GM06990 (cell line): Measurements from ENCODE around the gene EYA2.
"Not testable (repeated sequence)": the region's sequence is repeated elsewhere in the genome, so short reads cannot be mapped to it uniquely, and the experiment has no call there.

Source experiments
- DNase-seq: peaks from one replicate; pipeline ENCODE4 v3.0.0-alpha.2; 2011; ENCODE audit not compliant: insufficient read length; ENCODE audit errors: extremely low read depth
- H3K27me3 ChIP-seq: replicated peaks from 2 replicates; pipeline ENCODE4 v1.6.0; 2011; ENCODE audit warnings: low read length; ENCODE audit not compliant: control insufficient read depth, insufficient read depth
- H3K36me3 ChIP-seq: 2 replicates; pipeline ENCODE4 v1.5.1; 2011; ENCODE audit warnings: low read length; ENCODE audit not compliant: control insufficient read depth, insufficient read depth
- H3K4me3 ChIP-seq: replicated peaks from 2 replicates; pipeline ENCODE4 v1.5.1; 2011; ENCODE audit warnings: low read depth, mild to moderate bottlenecking, control low read depth, low read length
- CTCF ChIP-seq: IDR thresholded peaks from 2 replicates; pipeline ENCODE4 v1.5.1; 2011; ENCODE audit warnings: low read length, control low read depth, mild to moderate bottlenecking, inconsistent platforms; ENCODE audit not compliant: insufficient read depth, poor library complexity, severe bottlenecking

Gene EYA2

GRCh38 chr20:46870041-46870440 lies 24.6 kb upstream of the EYA2 start:
- H3K4me3 ChIP-seq = no peak overlapping the region
- no peaks in the 10 kb centered on the region for H3K36me3 ChIP-seq
- no peak for DNase-seq
- no peaks in the 10 kb centered on the region for H3K27me3 ChIP-seq
- no peak for TF ChIP-seq CTCF

- Histone ChIP-seq H3K4me3 (no peak overlapping the region; the same call in 1 of the 2 replicates), H3K36me3 (no peaks in the 10 kb centered on the region), H3K27me3 (no peaks in the 10 kb centered on the region)
- DNase-seq = no peak
- TF ChIP-seq CTCF = no peak
These were observed 22.1 kb upstream of the EYA2 start for GRCh38 chr20:46872328-46873211.

GRCh38 chr20:46875059-46875458 lies 19.6 kb upstream of the EYA2 start:
- no peak for TF ChIP-seq CTCF
- DNase-seq = no peak
- Histone ChIP-seq H3K36me3 (no peaks in the 10 kb centered on the region), H3K27me3 (no peaks in the 10 kb centered on the region), H3K4me3 (no peak overlapping the region)

GRCh38 chr20:46879386-46879785 lies 15.3 kb upstream of the EYA2 start:
- no peak overlapping the region for H3K4me3 ChIP-seq
- no peak for DNase-seq
- no peak for TF ChIP-seq CTCF
- H3K27me3 ChIP-seq = no peaks in the 10 kb centered on the region
- no peaks in the 10 kb centered on the region for H3K36me3 ChIP-seq

- not testable (repeated sequence) for H3K36me3 ChIP-seq, H3K4me3 ChIP-seq, H3K27me3 ChIP-seq, DNase-seq
These were observed 14.7 kb upstream of the EYA2 start for GRCh38 chr20:46879963-46880362.

- no peak overlapping the region for H3K4me3 ChIP-seq
- DNase-seq = no peak
- no peaks in the 10 kb centered on the region; the same call in 1 of the 2 replicates for H3K27me3 ChIP-seq
- no peaks in the 10 kb centered on the region for H3K36me3 ChIP-seq
- TF ChIP-seq CTCF = no peak
These were observed 10.8 kb upstream of the EYA2 start for GRCh38 chr20:46883892-46884291.
